Lower leg skin (tissue), 3 donors: Measurements from ENCODE around the gene TNNI3K.

Experiments
- CTCF ChIP-seq, 3 donors: fragments of 450-650 bp; IDR thresholded peaks; one replicate each; pipeline ENCODE4 v1.5.1; 2016; ENCODE audit warnings: antibody characterized with exemption in 3 of 3, mild to moderate bottlenecking in 3 of 3, moderate library complexity in 2 of 3
- POLR2A ChIP-seq, 2 donors: fragments of 450-650 bp; IDR thresholded peaks; one replicate each; pipeline ENCODE4 v1.6.1; 2016 to 2017; ENCODE audit warnings: antibody characterized with exemption in 2 of 2, mild to moderate bottlenecking in 1 of 2, moderate library complexity in 1 of 2

GRCh38 chr1:74280642-74281396 lies 45.6 kb downstream of the TNNI3K start:
- TF ChIP-seq POLR2A (IDR thresholded peaks at IDR 0.05) = no peak
- no peak for TF ChIP-seq CTCF (IDR thresholded peaks at IDR 0.05)
